ENCODE data around the gene AGBL1.

The AGBL1 gene

DNA sequence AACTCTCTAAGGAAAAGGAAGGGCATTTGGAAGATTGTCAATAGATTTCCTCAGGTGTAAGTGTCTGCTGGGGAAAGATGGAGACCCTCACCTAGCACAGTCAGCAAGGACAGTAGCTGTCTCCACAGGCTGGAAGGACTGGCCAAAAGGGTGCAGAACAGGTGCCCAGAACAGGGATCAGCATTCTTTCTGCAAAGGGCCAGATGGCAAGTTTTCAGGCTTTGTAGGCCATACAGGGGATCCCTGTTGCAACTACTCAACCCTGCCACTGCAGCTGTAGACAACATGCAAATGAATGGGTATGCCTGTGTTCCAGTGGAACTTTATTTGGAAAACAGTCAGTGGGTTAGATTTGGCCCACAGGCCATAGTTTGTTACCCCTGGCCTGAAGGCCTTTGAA is 8.1 kb downstream of the AGBL1 start:
- DNase-seq (ENCODE audit: low read depth in 1 of 2, low spot score in 1 of 2) = no peak
- H3K27ac ChIP-seq (replicated peaks) = no peak overlapping the region
- no peak overlapping the region for H3K4me3 ChIP-seq (replicated peaks; ENCODE audit: insufficient read depth, low read length)
- TF ChIP-seq, protein P1, sequence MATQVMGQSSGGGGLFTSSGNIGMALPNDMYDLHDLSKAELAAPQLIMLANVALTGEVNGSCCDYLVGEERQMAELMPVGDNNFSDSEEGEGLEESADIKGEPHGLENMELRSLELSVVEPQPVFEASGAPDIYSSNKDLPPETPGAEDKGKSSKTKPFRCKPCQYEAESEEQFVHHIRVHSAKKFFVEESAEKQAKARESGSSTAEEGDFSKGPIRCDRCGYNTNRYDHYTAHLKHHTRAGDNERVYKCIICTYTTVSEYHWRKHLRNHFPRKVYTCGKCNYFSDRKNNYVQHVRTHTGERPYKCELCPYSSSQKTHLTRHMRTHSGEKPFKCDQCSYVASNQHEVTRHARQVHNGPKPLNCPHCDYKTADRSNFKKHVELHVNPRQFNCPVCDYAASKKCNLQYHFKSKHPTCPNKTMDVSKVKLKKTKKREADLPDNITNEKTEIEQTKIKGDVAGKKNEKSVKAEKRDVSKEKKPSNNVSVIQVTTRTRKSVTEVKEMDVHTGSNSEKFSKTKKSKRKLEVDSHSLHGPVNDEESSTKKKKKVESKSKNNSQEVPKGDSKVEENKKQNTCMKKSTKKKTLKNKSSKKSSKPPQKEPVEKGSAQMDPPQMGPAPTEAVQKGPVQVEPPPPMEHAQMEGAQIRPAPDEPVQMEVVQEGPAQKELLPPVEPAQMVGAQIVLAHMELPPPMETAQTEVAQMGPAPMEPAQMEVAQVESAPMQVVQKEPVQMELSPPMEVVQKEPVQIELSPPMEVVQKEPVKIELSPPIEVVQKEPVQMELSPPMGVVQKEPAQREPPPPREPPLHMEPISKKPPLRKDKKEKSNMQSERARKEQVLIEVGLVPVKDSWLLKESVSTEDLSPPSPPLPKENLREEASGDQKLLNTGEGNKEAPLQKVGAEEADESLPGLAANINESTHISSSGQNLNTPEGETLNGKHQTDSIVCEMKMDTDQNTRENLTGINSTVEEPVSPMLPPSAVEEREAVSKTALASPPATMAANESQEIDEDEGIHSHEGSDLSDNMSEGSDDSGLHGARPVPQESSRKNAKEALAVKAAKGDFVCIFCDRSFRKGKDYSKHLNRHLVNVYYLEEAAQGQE (IDR thresholded peaks at IDR 0.05; ENCODE audit: insufficient replicate concordance, low read depth) = no peak
- TF ChIP-seq POLR2AphosphoS5 (IDR thresholded peaks at IDR 0.05; ENCODE audit: low read depth) (no peak), GABPA (IDR thresholded peaks at IDR 0.05; ENCODE audit: low read depth) (no peak), SPI1 (IDR thresholded peaks at IDR 0.05; ENCODE audit: borderline replicate concordance, low read depth) (no peak)
- TF ChIP-seq, protein P2, sequence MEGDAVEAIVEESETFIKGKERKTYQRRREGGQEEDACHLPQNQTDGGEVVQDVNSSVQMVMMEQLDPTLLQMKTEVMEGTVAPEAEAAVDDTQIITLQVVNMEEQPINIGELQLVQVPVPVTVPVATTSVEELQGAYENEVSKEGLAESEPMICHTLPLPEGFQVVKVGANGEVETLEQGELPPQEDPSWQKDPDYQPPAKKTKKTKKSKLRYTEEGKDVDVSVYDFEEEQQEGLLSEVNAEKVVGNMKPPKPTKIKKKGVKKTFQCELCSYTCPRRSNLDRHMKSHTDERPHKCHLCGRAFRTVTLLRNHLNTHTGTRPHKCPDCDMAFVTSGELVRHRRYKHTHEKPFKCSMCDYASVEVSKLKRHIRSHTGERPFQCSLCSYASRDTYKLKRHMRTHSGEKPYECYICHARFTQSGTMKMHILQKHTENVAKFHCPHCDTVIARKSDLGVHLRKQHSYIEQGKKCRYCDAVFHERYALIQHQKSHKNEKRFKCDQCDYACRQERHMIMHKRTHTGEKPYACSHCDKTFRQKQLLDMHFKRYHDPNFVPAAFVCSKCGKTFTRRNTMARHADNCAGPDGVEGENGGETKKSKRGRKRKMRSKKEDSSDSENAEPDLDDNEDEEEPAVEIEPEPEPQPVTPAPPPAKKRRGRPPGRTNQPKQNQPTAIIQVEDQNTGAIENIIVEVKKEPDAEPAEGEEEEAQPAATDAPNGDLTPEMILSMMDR (IDR thresholded peaks at IDR 0.05; ENCODE audit: insufficient read depth, low read length) = no peak
- H3K27me3 ChIP-seq (ENCODE audit: insufficient read depth, poor library complexity, severe bottlenecking) = peaks cover 3% of the 10 kb centered on the region

GRCh38 chr15:86089422-86089821 is 9.8 kb downstream of the AGBL1 start:
- Histone ChIP-seq H3K4me3 (replicated peaks; ENCODE audit: insufficient read depth, low read length) (no peak overlapping the region), H3K27ac (replicated peaks) (no peak overlapping the region), H3K27me3 (ENCODE audit: insufficient read depth, poor library complexity, severe bottlenecking) (no peaks in the 10 kb centered on the region)
- TF ChIP-seq SPI1 (IDR thresholded peaks at IDR 0.05; ENCODE audit: borderline replicate concordance, low read depth) = no peak
- TF ChIP-seq, protein P2 (IDR thresholded peaks at IDR 0.05; ENCODE audit: insufficient read depth, low read length) = no peak
- TF ChIP-seq POLR2AphosphoS5 (IDR thresholded peaks at IDR 0.05; ENCODE audit: low read depth) = no peak
- TF ChIP-seq GABPA (IDR thresholded peaks at IDR 0.05; ENCODE audit: low read depth) = no peak
- no peak for DNase-seq (ENCODE audit: low read depth in 1 of 2, low spot score in 1 of 2)

- Histone ChIP-seq H3K27me3 (ENCODE audit: insufficient read depth, poor library complexity, severe bottlenecking) (no peaks in the 10 kb centered on the region), H3K4me3 (replicated peaks; ENCODE audit: insufficient read depth, low read length) (no peak overlapping the region), H3K27ac (replicated peaks) (no peak overlapping the region)
- no peak for DNase-seq (ENCODE audit: low read depth in 1 of 2, low spot score in 1 of 2)
- TF ChIP-seq, protein P2 (IDR thresholded peaks at IDR 0.05; ENCODE audit: insufficient read depth, low read length) = no peak
- no peak for TF ChIP-seq GABPA (IDR thresholded peaks at IDR 0.05; ENCODE audit: low read depth)
- no peak for TF ChIP-seq POLR2AphosphoS5 (IDR thresholded peaks at IDR 0.05; ENCODE audit: low read depth)
- TF ChIP-seq SPI1 (IDR thresholded peaks at IDR 0.05; ENCODE audit: borderline replicate concordance, low read depth) = no peak
- TF ChIP-seq, protein P1 (IDR thresholded peaks at IDR 0.05; ENCODE audit: insufficient replicate concordance, low read depth) = no peak
Observed at GRCh38 chr15:86101818-86102217, 22.1 kb downstream of the AGBL1 start.

DNA sequence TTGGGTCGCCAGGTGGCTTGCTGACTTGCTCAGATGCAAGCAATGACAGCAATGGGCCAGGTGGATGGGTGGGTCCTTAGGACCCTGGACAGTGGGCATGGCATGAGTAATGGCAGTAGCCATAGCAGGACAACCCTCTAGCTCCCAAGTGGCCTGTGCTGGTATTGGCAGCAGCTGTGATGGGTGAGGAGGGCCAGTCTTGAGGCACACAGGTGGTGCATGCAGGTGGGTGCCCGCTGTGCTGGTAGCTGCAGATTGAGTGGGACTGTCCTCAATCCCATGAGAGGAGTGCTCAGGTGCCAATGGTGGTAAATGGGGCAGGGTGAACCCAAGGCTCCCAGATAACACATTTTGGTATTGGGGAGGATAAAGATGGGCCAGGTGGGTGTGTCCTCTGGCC is 24.2 kb downstream of the AGBL1 start:
- no peak overlapping the region for H3K27ac ChIP-seq (replicated peaks)
- no peaks in the 10 kb centered on the region for H3K27me3 ChIP-seq (ENCODE audit: insufficient read depth, poor library complexity, severe bottlenecking)
- H3K4me3 ChIP-seq (replicated peaks; ENCODE audit: insufficient read depth, low read length) = no peak overlapping the region
- DNase-seq (ENCODE audit: low read depth in 1 of 2, low spot score in 1 of 2) = no peak
- TF ChIP-seq POLR2AphosphoS5 (IDR thresholded peaks at IDR 0.05; ENCODE audit: low read depth) = no peak
- TF ChIP-seq, protein P2 (IDR thresholded peaks at IDR 0.05; ENCODE audit: insufficient read depth, low read length) = no peak
- TF ChIP-seq, protein P1 (IDR thresholded peaks at IDR 0.05; ENCODE audit: insufficient replicate concordance, low read depth) = no peak

Measured in HL-60 (cell line).